MM.1S (cell line): ENCODE results near the gene LITAF.

Experiments
- EZH2 ChIP-seq: fragments of 300-600 bp; sonication (generic); optimal IDR thresholded peaks from 2 replicates; pipeline ENCODE3; 2017; ENCODE audit warnings: low read depth, mild to moderate bottlenecking, antibody characterized with exemption, low read length, mixed read lengths
- TF ChIP-seq, protein P1 (sequence below): fragments of 300-600 bp; sonication (generic); IDR thresholded peaks from 2 replicates; pipeline ENCODE4 v1.5.1; 2016; ENCODE audit warnings: antibody characterized with exemption, low read length, mixed read lengths

- TF ChIP-seq EZH2, result no peak
- TF ChIP-seq, protein P1, sequence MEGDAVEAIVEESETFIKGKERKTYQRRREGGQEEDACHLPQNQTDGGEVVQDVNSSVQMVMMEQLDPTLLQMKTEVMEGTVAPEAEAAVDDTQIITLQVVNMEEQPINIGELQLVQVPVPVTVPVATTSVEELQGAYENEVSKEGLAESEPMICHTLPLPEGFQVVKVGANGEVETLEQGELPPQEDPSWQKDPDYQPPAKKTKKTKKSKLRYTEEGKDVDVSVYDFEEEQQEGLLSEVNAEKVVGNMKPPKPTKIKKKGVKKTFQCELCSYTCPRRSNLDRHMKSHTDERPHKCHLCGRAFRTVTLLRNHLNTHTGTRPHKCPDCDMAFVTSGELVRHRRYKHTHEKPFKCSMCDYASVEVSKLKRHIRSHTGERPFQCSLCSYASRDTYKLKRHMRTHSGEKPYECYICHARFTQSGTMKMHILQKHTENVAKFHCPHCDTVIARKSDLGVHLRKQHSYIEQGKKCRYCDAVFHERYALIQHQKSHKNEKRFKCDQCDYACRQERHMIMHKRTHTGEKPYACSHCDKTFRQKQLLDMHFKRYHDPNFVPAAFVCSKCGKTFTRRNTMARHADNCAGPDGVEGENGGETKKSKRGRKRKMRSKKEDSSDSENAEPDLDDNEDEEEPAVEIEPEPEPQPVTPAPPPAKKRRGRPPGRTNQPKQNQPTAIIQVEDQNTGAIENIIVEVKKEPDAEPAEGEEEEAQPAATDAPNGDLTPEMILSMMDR, result no peak
These were observed 2.5 kb upstream of the LITAF start for GRCh38 chr16:11589198-11589550.
